ENCODE data around the gene ERN1. TPM values are rescaled to one million over a fixed set of nuclear protein-coding genes. Genes with fewer than 3 reads are reported as not detected.

ERN1 gene
- total and polyA plus RNA-seq, 2 of the 13 experiments (the other 11 are each of a cell fraction or from before 2014, with no cell fraction given), result 6.0 to 12.7 TPM

GRCh38 chr17:64134216-64134970 lies 4.4 kb upstream of the ERN1 start (continued):
- TF ChIP-seq AHDC1 (CRISPR knock-in tag; IDR thresholded peaks at IDR 0.05; ENCODE audit: borderline replicate concordance), result peak; percentile 95
- peak; percentile 84 for TF ChIP-seq HNF4A (CRISPR knock-in tag; IDR thresholded peaks at IDR 0.05)
- no peak for TF ChIP-seq DDIT3 (CRISPR knock-in tag; IDR thresholded peaks at IDR 0.05)
- TF ChIP-seq FOSL2 (CRISPR knock-in tag; IDR thresholded peaks at IDR 0.05), result 0 out of 2 replicates have a peak, but pooled peaks have one; percentile 3
- peak; percentile 27; the same call in 1 of the 2 replicates for TF ChIP-seq KAT8 (CRISPR knock-in tag; IDR thresholded peaks at IDR 0.05)
- no peak for TF ChIP-seq ZNF34 (CRISPR knock-in tag; IDR thresholded peaks at IDR 0.05; ENCODE audit: borderline replicate concordance)
- TF ChIP-seq JUN (CRISPR knock-in tag; IDR thresholded peaks at IDR 0.05), result 0 out of 2 replicates have a peak, but pooled peaks have one; percentile 48
- 0 out of 2 replicates have a peak, but pooled peaks have one; percentile 65 for TF ChIP-seq KLF12 (CRISPR knock-in tag; IDR thresholded peaks at IDR 0.05; ENCODE audit: borderline replicate concordance)
- TF ChIP-seq ZFP90 (CRISPR knock-in tag; IDR thresholded peaks at IDR 0.05; ENCODE audit: borderline replicate concordance), result 0 out of 2 replicates have a peak, but pooled peaks have one; percentile 54
- no peak for TF ChIP-seq GLMP (CRISPR knock-in tag; IDR thresholded peaks at IDR 0.05; ENCODE audit: borderline replicate concordance)
- no peak for TF ChIP-seq BRD4 (CRISPR knock-in tag; IDR thresholded peaks at IDR 0.05)
- TF ChIP-seq HNF1B (CRISPR knock-in tag; IDR thresholded peaks at IDR 0.05), result peak; percentile 51
- TF ChIP-seq MIXL1 (CRISPR knock-in tag; IDR thresholded peaks at IDR 0.05), result no peak; the same call in 1 of the 2 replicates
- TF ChIP-seq CEBPG (CRISPR knock-in tag; IDR thresholded peaks at IDR 0.05), result peak; percentile 63
- peak; percentile 56; the same call in 1 of the 2 replicates for TF ChIP-seq HOXA5 (CRISPR knock-in tag; IDR thresholded peaks at IDR 0.05)
- peak; percentile 44; the same call in 1 of the 2 replicates for TF ChIP-seq YEATS4 (CRISPR knock-in tag; IDR thresholded peaks at IDR 0.05; ENCODE audit: borderline replicate concordance)
- TF ChIP-seq BRCA1 (CRISPR knock-in tag; IDR thresholded peaks at IDR 0.05), result no peak; the same call in 1 of the 2 replicates
- TF ChIP-seq ARNTL (CRISPR knock-in tag; IDR thresholded peaks at IDR 0.05), result peak; percentile 55; the same call in 1 of the 2 replicates
- TF ChIP-seq MNT (IDR thresholded peaks at IDR 0.05), result no peak
- TF ChIP-seq FOXA3 (CRISPR knock-in tag; IDR thresholded peaks at IDR 0.05), result peak; percentile 83

Data from HepG2 (cell line).